Measurements from ENCODE around the gene TLE2. TPM values are rescaled to one million over a fixed set of nuclear protein-coding genes. Genes with fewer than 3 reads are reported as not detected.

TLE2 gene
- total and polyA plus RNA-seq, 9 of the 15 experiments (the other 6 are each of a cell fraction or from before 2014, with no cell fraction given): 0.35 to 13.1 (median 6.2) TPM

- TF ChIP-seq KDM4B (IDR thresholded peaks at IDR 0.05; ENCODE audit: borderline replicate concordance in 2 of 2, low read depth in 1 of 2) (peak in 1 of 2 experiments; percentile 28; a peak in 2 of 4 replicates), PRMT5 (CRISPR knock-in tag; IDR thresholded peaks at IDR 0.05) (no peak), ERF (CRISPR knock-in tag; IDR thresholded peaks at IDR 0.05) (0 out of 2 replicates have a peak, but pooled peaks have one; percentile 16), MCM7 (IDR thresholded peaks at IDR 0.05) (no peak), ZNF280B (CRISPR knock-in tag; IDR thresholded peaks at IDR 0.05) (0 out of 2 replicates have a peak, but pooled peaks have one; percentile 18), GABPA (tag; conservative IDR thresholded peaks at IDR 0.05; ENCODE audit: low read depth) (peak; percentile 100), ELF2 (CRISPR knock-in tag; IDR thresholded peaks at IDR 0.05) (peak; percentile 79), ARNT (IDR thresholded peaks at IDR 0.05) (peak; percentile 8 to 30; a peak in 1 of 4 replicates), SMAD4 (CRISPR knock-in tag; conservative IDR thresholded peaks at IDR 0.05) (0 out of 2 replicates have a peak, but pooled peaks have one; percentile 76), MNT (conservative IDR thresholded peaks at IDR 0.05) (peak in 1 of 2 experiments; percentile 74; a peak in 3 of 4 replicates), POLR2AphosphoS5 (IDR thresholded peaks at IDR 0.05; ENCODE audit: control insufficient read depth, insufficient read depth, low read depth, low read length) (peak; percentile 80), ZFP36 (IDR thresholded peaks at IDR 0.05; ENCODE audit: low read depth, low read length, partially characterized antibody) (peak; percentile 3), NR4A1 (CRISPR knock-in tag; IDR thresholded peaks at IDR 0.05) (0 out of 2 replicates have a peak, but pooled peaks have one; percentile 13), NR4A1 (tag; IDR thresholded peaks at IDR 0.05) (no peak), SP2 (IDR thresholded peaks at IDR 0.05; ENCODE audit: extremely low read depth, low read depth, low read length, poor library complexity, severe bottlenecking) (peak; percentile 63), ESRRA (IDR thresholded peaks at IDR 0.05; ENCODE audit: borderline replicate concordance, low read depth) (peak; percentile 65), ZNF592 (IDR thresholded peaks at IDR 0.05) (no peak), HDAC8 (tag; IDR thresholded peaks at IDR 0.05) (peak; percentile 80; the same call in 1 of the 2 replicates), ELF4 (CRISPR knock-in tag; IDR thresholded peaks at IDR 0.05) (peak; percentile 27; the same call in 1 of the 2 replicates), FOS (IDR thresholded peaks at IDR 0.05; ENCODE audit: extremely low read depth, insufficient read length) (peak; percentile 75)
Observed at GRCh38 chr19:2950286-2951124, 78.6 kb downstream of the TLE2 start (continued).
